ENCODE results near the gene RBM19. TPM values are rescaled to one million over a fixed set of nuclear protein-coding genes. Genes with fewer than 3 reads are reported as not detected.

RBM19 gene
- polyA plus RNA-seq, 2 of the 4 experiments (the other 2 are of a cell fraction), result 16.0 to 18.6 TPM

DNA sequence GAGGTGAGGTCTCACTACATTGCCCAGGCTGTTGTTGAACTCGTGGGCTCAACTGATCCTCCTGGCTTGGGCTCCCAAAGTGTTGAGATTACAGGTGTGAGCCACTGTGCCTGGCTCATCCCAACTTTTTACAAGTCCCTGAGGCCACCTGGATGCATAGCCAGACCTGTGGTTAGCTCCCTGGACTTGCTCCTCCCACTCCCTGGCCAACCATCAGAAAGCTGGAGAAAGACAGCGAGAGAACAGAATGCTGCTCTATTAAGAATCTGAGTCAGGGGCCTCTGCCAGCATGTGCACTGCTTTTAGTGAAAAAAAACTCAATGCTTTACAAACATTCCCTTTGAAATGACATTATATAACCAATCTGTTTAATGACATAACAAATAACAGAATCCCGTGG, 78.2 kb downstream of the RBM19 start:
- ChIA-PET POLR2A (no interaction called here), CTCF (no interaction called here)
- WGBS (ENCODE audit: missing lambda C conversion rate), result 85% methylated on average over 3 of the region's 3 CpGs
- peaks cover 5% of the 10 kb centered on the region; the same call in 2 of the 3 replicates for H3K9me3 ChIP-seq
- TF ChIP-seq FOXS1 (CRISPR knock-in tag; IDR thresholded peaks at IDR 0.05) (no peak), KDM1A (IDR thresholded peaks at IDR 0.05; ENCODE audit: low read depth) (no peak), CBX8 (IDR thresholded peaks at IDR 0.05) (no peak), EHF (CRISPR knock-in tag; IDR thresholded peaks at IDR 0.05) (no peak), EHMT2 (IDR thresholded peaks at IDR 0.05; ENCODE audit: low read depth) (no peak), SMC3 (IDR thresholded peaks at IDR 0.05) (no peak), HOXB13 (CRISPR knock-in tag; IDR thresholded peaks at IDR 0.05; ENCODE audit: low read depth) (no peak), RAD21 (conservative IDR thresholded peaks at IDR 0.05 in 1 of 2, IDR thresholded peaks at IDR 0.05 in 1 of 2) (no peak), ZSCAN20 (CRISPR knock-in tag; IDR thresholded peaks at IDR 0.05) (no peak), ZFP36 (IDR thresholded peaks at IDR 0.05; ENCODE audit: borderline replicate concordance, partially characterized antibody) (no peak), RCOR1 (IDR thresholded peaks at IDR 0.05; ENCODE audit: low read depth, low read length) (no peak), RFX5 (IDR thresholded peaks at IDR 0.05) (no peak), HOXB5 (CRISPR knock-in tag; IDR thresholded peaks at IDR 0.05) (no peak), CEBPB (IDR thresholded peaks at IDR 0.05) (no peak), POLR2AphosphoS2 (conservative IDR thresholded peaks at IDR 0.05; ENCODE audit: low read length) (no peak), CHD4 (IDR thresholded peaks at IDR 0.05; ENCODE audit: borderline replicate concordance) (no peak)
- TF ChIP-seq, protein P1, sequence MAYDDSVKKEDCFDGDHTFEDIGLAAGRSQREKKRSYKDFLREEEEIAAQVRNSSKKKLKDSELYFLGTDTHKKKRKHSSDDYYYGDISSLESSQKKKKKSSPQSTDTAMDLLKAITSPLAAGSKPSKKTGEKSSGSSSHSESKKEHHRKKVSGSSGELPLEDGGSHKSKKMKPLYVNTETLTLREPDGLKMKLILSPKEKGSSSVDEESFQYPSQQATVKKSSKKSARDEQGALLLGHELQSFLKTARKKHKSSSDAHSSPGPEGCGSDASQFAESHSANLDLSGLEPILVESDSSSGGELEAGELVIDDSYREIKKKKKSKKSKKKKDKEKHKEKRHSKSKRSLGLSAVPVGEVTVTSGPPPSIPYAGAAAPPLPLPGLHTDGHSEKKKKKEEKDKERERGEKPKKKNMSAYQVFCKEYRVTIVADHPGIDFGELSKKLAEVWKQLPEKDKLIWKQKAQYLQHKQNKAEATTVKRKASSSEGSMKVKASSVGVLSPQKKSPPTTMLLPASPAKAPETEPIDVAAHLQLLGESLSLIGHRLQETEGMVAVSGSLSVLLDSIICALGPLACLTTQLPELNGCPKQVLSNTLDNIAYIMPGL (CRISPR knock-in tag; IDR thresholded peaks at IDR 0.05; ENCODE audit: borderline replicate concordance), result no peak
- H3K27ac ChIP-seq, result no peak overlapping the region
- ATAC-seq (no peak), FAIRE-seq (no peak), DNase-seq (ENCODE audit: low read depth in 1 of 2, low spot score in 1 of 2) (no peak)
- H3K4me3 ChIP-seq, result no peak overlapping the region
- no peaks in the 10 kb centered on the region for H3K4me1 ChIP-seq
- H3K4me2 ChIP-seq, result no peak overlapping the region

DNA sequence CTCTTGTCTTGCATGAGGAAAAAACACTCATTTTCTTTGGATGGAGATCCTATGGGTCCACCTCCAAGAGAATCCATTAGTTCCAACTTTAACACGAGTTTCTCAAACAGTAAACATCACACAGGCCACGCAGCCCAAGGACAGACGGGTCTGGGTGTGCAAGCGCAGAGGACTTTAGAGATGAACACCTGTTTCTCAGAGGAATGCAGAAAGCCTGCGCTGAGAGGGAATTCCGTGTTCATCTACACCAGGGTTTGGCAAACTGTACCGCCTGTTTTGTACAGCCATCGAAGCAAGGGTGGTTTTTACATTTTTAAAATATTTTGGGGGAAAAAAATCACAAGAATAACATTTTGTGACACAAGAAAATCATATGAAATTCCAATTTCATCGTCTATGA, 79.4 kb downstream of the RBM19 start:
- ChIA-PET POLR2A (no interaction called here), CTCF (interaction anchor here (1.5 kb wide), 1 partner anchor 26 kb away, joined by 4 read pairs; no protein-coding TSS in a partner anchor)
- WGBS (ENCODE audit: missing lambda C conversion rate), result 91% methylated on average over 9 of the region's 9 CpGs
- no peaks in the 10 kb centered on the region for H3K4me1 ChIP-seq
- H3K4me3 ChIP-seq, result no peak overlapping the region
- no peak for TF ChIP-seq ZNF302 (CRISPR knock-in tag; IDR thresholded peaks at IDR 0.05)
- no peak for TF ChIP-seq CHD4 (IDR thresholded peaks at IDR 0.05; ENCODE audit: borderline replicate concordance)
- no peak for TF ChIP-seq KDM1A (IDR thresholded peaks at IDR 0.05; ENCODE audit: low read depth)
- TF ChIP-seq HDAC2 (IDR thresholded peaks at IDR 0.05), result no peak
- H3K4me2 ChIP-seq, result no peak overlapping the region
- no peak for DNase-seq (ENCODE audit: low read depth in 1 of 2, low spot score in 1 of 2)
- H3K9me3 ChIP-seq, result peaks cover 5% of the 10 kb centered on the region; the same call in 2 of the 3 replicates
- H3K27ac ChIP-seq, result no peak overlapping the region
- no peak for ATAC-seq
- FAIRE-seq, result no peak

DNA sequence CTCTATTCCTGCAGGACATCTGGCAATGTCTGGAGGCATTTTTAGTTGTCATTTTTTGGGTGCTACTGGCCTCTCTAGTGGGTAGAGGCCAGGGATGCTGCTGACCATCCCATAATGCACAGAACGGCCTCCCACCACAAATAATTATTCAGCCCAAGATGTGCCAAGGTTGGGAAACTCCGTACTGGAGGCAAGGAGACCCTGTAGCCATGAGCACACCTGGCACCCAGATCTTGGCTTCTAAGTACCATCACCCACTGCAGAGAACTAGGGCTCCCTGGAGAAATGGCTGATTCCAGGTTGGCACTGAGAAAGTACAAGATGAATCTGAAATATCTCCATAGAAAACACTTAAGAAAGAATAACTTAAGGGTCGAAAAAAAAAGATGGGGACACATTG, 81.7 kb downstream of the RBM19 start:
- 77% methylated on average over 3 of the region's 3 CpGs for WGBS (ENCODE audit: missing lambda C conversion rate)
- no peak overlapping the region for H3K27ac ChIP-seq
- no peak for ATAC-seq
- no peak for DNase-seq (ENCODE audit: low read depth in 1 of 2, low spot score in 1 of 2)
- H3K4me3 ChIP-seq, result no peak overlapping the region
- H3K4me2 ChIP-seq, result no peak overlapping the region
- no peak for FAIRE-seq
- no peaks in the 10 kb centered on the region for H3K4me1 ChIP-seq
- POLR2A ChIA-PET, result no interaction called here
- TF ChIP-seq, protein P2, sequence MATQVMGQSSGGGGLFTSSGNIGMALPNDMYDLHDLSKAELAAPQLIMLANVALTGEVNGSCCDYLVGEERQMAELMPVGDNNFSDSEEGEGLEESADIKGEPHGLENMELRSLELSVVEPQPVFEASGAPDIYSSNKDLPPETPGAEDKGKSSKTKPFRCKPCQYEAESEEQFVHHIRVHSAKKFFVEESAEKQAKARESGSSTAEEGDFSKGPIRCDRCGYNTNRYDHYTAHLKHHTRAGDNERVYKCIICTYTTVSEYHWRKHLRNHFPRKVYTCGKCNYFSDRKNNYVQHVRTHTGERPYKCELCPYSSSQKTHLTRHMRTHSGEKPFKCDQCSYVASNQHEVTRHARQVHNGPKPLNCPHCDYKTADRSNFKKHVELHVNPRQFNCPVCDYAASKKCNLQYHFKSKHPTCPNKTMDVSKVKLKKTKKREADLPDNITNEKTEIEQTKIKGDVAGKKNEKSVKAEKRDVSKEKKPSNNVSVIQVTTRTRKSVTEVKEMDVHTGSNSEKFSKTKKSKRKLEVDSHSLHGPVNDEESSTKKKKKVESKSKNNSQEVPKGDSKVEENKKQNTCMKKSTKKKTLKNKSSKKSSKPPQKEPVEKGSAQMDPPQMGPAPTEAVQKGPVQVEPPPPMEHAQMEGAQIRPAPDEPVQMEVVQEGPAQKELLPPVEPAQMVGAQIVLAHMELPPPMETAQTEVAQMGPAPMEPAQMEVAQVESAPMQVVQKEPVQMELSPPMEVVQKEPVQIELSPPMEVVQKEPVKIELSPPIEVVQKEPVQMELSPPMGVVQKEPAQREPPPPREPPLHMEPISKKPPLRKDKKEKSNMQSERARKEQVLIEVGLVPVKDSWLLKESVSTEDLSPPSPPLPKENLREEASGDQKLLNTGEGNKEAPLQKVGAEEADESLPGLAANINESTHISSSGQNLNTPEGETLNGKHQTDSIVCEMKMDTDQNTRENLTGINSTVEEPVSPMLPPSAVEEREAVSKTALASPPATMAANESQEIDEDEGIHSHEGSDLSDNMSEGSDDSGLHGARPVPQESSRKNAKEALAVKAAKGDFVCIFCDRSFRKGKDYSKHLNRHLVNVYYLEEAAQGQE (IDR thresholded peaks at IDR 0.05), result no peak
- TF ChIP-seq, protein P3, sequence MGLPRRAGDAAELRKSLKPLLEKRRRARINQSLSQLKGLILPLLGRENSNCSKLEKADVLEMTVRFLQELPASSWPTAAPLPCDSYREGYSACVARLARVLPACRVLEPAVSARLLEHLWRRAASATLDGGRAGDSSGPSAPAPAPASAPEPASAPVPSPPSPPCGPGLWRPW (IDR thresholded peaks at IDR 0.05), result no peak
- no peak for TF ChIP-seq HEYL (CRISPR knock-in tag; IDR thresholded peaks at IDR 0.05)
- TF ChIP-seq MAZ (IDR thresholded peaks at IDR 0.05; ENCODE audit: borderline replicate concordance, low read depth, low read length), result no peak
- TF ChIP-seq HOXA7 (CRISPR knock-in tag; IDR thresholded peaks at IDR 0.05), result no peak
- no peak for TF ChIP-seq TFCP2L1 (CRISPR knock-in tag; IDR thresholded peaks at IDR 0.05)
- TF ChIP-seq FOXS1 (CRISPR knock-in tag; IDR thresholded peaks at IDR 0.05), result no peak
- CTCF ChIA-PET, result no interaction called here
- H3K9me3 ChIP-seq, result peaks cover 5% of the 10 kb centered on the region; the same call in 2 of the 3 replicates

Data from A549 (cell line).